DOHH2 (cell line): ENCODE measurements around the gene CMSS1.

Experiments used
- H3F3A ChIP-seq: fragments of 200-600 bp; sonication (generic), shearing (Covaris generic); 2 replicates; pipeline ENCODE4 v1.6.0; 2016; ENCODE audit warnings: antibody characterized with exemption, mild to moderate bottlenecking; ENCODE audit not compliant: control insufficient read depth, insufficient read depth
- H3K27ac ChIP-seq: fragments of 200-600 bp; sonication (generic); 2 replicates; pipeline ENCODE4 v1.5.1; 2014; ENCODE audit warnings: low read depth, mild to moderate bottlenecking, low read length, moderate library complexity
- H3K27me3 ChIP-seq: fragments of 200-600 bp; sonication (generic); 2 replicates; pipeline ENCODE4 v1.6.1; 2014; ENCODE audit warnings: mild to moderate bottlenecking, low read length, mixed read lengths; ENCODE audit not compliant: control insufficient read depth
- H3K36me3 ChIP-seq: fragments of 200-600 bp; sonication (generic); 2 replicates; pipeline ENCODE4 v1.6.1; 2014; ENCODE audit warnings: mild to moderate bottlenecking, low read length, moderate library complexity, mixed read lengths; ENCODE audit not compliant: control insufficient read depth
- H3K4me1 ChIP-seq: fragments of 200-600 bp; sonication (generic); 2 replicates; pipeline ENCODE4 v1.6.1; 2014; ENCODE audit warnings: mild to moderate bottlenecking, low read length, mixed read lengths; ENCODE audit not compliant: control insufficient read depth
- H3K4me2 ChIP-seq: fragments of 200-600 bp; sonication (generic); 2 replicates; pipeline ENCODE4 v1.6.0; 2014; ENCODE audit warnings: mild to moderate bottlenecking, low read length, moderate library complexity
- H3K4me3 ChIP-seq: fragments of 200-600 bp; sonication (generic); 2 replicates; pipeline ENCODE4 v1.5.1; 2014; ENCODE audit warnings: mild to moderate bottlenecking, low read length, mixed read lengths
- H3K79me2 ChIP-seq: fragments of 200-600 bp; sonication (generic); 2 replicates; pipeline ENCODE4 v1.6.1; 2014; ENCODE audit warnings: mild to moderate bottlenecking, low read length, mixed read lengths; ENCODE audit not compliant: control insufficient read depth
- H3K9me2 ChIP-seq: fragments of 200-600 bp; sonication (generic); replicated peaks from 2 replicates; pipeline ENCODE4 v1.6.1; 2014; ENCODE audit warnings: mild to moderate bottlenecking, low read length, mixed read lengths; ENCODE audit not compliant: control insufficient read depth
- H3K9me3 ChIP-seq: fragments of 200-600 bp; sonication (generic); 2 replicates; pipeline ENCODE4 v1.6.1; 2014; ENCODE audit warnings: antibody characterized with exemption, low read length, mixed read lengths; ENCODE audit not compliant: control insufficient read depth, insufficient read depth
- H4K20me1 ChIP-seq: fragments of 200-600 bp; sonication (generic); 2 replicates; pipeline ENCODE4 v1.6.0; 2014; ENCODE audit warnings: low read depth, mild to moderate bottlenecking, antibody characterized with exemption, low read length, moderate library complexity; ENCODE audit not compliant: control insufficient read depth, insufficient read depth
- EZH2phosphoT487 ChIP-seq: fragments of 200-600 bp; sonication (generic); IDR thresholded peaks from 2 replicates; pipeline ENCODE4 v1.6.1; 2017; ENCODE audit warnings: borderline replicate concordance, mild to moderate bottlenecking, antibody characterized with exemption, low read length, moderate library complexity, mixed read lengths
- TF ChIP-seq, protein P1 (sequence below): fragments of 200-600 bp; sonication (generic); IDR thresholded peaks from one replicate; pipeline ENCODE4 v1.5.1; 2014; ENCODE audit warnings: antibody characterized with exemption, mild to moderate bottlenecking, low read depth, low read length; ENCODE audit not compliant: poor library complexity, severe bottlenecking

Gene CMSS1

DNA sequence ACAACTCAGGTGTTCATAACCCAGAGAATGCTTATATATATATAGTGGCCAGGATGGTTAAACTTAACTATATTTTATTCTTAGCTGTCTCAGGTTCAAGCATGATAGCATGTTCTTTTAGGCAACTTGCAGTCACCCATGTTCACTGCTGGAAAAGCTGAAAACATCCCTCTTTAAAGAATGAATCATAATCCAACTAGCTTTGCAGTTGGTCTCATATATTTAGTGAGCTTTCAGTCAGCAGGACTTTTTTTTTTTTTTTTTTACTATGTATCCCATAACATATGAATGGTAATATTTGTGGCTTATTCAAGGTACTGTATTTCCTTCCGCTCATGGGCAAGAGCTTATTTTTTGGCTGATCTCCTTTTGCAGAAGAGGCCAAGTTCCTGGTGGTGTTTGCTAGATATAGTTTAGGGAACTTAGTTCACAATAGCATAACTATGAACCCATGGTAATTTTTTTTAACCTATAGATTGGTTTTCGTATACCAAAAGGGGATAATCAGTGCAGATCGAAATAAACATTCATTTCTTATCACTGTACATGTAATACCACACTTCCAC lies 77.6 kb downstream of the CMSS1 start:
- H3K36me3 ChIP-seq, result no peaks in the 10 kb centered on the region
- no peak overlapping the region for H3K4me3 ChIP-seq
- no peak overlapping the region for H3K4me2 ChIP-seq
- no peaks in the 10 kb centered on the region for H3F3A ChIP-seq
- no peaks in the 10 kb centered on the region for H3K27me3 ChIP-seq
- H3K79me2 ChIP-seq, result peaks cover 16% of the 10 kb centered on the region
- H4K20me1 ChIP-seq, result no peaks in the 10 kb centered on the region
- no peak overlapping the region for H3K27ac ChIP-seq
- no peaks in the 10 kb centered on the region for H3K9me2 ChIP-seq
- TF ChIP-seq, protein P1, sequence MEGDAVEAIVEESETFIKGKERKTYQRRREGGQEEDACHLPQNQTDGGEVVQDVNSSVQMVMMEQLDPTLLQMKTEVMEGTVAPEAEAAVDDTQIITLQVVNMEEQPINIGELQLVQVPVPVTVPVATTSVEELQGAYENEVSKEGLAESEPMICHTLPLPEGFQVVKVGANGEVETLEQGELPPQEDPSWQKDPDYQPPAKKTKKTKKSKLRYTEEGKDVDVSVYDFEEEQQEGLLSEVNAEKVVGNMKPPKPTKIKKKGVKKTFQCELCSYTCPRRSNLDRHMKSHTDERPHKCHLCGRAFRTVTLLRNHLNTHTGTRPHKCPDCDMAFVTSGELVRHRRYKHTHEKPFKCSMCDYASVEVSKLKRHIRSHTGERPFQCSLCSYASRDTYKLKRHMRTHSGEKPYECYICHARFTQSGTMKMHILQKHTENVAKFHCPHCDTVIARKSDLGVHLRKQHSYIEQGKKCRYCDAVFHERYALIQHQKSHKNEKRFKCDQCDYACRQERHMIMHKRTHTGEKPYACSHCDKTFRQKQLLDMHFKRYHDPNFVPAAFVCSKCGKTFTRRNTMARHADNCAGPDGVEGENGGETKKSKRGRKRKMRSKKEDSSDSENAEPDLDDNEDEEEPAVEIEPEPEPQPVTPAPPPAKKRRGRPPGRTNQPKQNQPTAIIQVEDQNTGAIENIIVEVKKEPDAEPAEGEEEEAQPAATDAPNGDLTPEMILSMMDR, result no peak
- no peak for TF ChIP-seq EZH2phosphoT487
- H3K9me3 ChIP-seq, result no peaks in the 10 kb centered on the region
- peaks cover 12% of the 10 kb centered on the region for H3K4me1 ChIP-seq

- no peak overlapping the region for H3K27ac ChIP-seq
- no peaks in the 10 kb centered on the region for H3K36me3 ChIP-seq
- no peaks in the 10 kb centered on the region for H3F3A ChIP-seq
- H3K27me3 ChIP-seq, result no peaks in the 10 kb centered on the region
- no peak overlapping the region for H3K4me3 ChIP-seq
- H3K79me2 ChIP-seq, result peaks cover 16% of the 10 kb centered on the region
- H3K4me1 ChIP-seq, result peaks cover 12% of the 10 kb centered on the region
- H4K20me1 ChIP-seq, result no peaks in the 10 kb centered on the region
- no peaks in the 10 kb centered on the region for H3K9me3 ChIP-seq
- H3K9me2 ChIP-seq, result no peaks in the 10 kb centered on the region
- H3K4me2 ChIP-seq, result no peak overlapping the region
- TF ChIP-seq, protein P1, result no peak
- TF ChIP-seq EZH2phosphoT487, result no peak
Measured at GRCh38 chr3:99895703-99896441, 78.2 kb downstream of the CMSS1 start.

DNA sequence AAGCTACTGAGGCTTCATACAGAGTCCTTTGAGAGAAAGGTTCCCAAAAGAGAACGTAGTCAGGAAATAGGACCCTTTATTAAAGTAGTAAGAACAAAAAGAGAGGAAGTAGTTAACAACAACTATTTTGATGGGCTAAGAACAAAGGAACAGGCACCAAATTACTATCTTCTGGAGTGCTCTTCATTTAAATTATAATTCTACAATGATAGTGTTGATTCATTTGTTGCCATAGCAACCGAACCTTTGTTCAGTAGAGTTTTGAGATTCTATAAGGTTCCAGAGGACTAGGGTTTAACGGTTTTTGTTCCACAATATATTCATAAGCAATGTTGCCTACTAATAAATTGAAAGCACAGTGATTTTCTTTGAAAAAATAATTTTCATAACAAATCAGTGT lies 78.8 kb downstream of the CMSS1 start:
- no peaks in the 10 kb centered on the region for H4K20me1 ChIP-seq
- peaks cover 14% of the 10 kb centered on the region for H3K79me2 ChIP-seq
- no peak for TF ChIP-seq EZH2phosphoT487
- TF ChIP-seq, protein P1, result no peak
- H3K4me1 ChIP-seq, result peaks cover 12% of the 10 kb centered on the region
- H3K4me2 ChIP-seq, result no peak overlapping the region
- H3K4me3 ChIP-seq, result no peak overlapping the region
- no peaks in the 10 kb centered on the region for H3F3A ChIP-seq
- H3K9me2 ChIP-seq, result no peaks in the 10 kb centered on the region
- H3K9me3 ChIP-seq, result no peaks in the 10 kb centered on the region
- no peak overlapping the region for H3K27ac ChIP-seq
- H3K27me3 ChIP-seq, result no peaks in the 10 kb centered on the region
- H3K36me3 ChIP-seq, result no peaks in the 10 kb centered on the region
